ENCODE results near the gene MSI2.

MSI2 gene

DNA sequence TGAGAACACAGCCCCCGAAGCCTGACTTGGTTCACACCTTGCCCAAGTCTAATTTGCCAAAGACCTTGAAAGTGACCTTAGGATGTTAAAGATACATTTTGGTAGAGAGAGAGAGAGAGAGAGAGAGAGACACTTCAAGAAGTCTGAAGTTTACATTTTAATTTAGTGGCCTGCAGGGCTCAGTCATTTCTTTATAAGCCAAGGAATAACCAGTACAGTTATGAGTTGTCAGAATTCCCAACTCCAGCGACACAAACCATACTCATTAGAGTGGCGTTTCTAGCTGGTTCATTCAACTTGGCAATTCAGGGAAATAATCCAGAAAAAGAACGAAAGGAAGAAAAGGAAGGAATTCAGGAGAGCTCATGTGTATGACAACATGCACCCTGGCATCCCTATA lies 284.7 kb downstream of the MSI2 start:
- no peak for DNase-seq (ENCODE audit: low read depth)

DNA sequence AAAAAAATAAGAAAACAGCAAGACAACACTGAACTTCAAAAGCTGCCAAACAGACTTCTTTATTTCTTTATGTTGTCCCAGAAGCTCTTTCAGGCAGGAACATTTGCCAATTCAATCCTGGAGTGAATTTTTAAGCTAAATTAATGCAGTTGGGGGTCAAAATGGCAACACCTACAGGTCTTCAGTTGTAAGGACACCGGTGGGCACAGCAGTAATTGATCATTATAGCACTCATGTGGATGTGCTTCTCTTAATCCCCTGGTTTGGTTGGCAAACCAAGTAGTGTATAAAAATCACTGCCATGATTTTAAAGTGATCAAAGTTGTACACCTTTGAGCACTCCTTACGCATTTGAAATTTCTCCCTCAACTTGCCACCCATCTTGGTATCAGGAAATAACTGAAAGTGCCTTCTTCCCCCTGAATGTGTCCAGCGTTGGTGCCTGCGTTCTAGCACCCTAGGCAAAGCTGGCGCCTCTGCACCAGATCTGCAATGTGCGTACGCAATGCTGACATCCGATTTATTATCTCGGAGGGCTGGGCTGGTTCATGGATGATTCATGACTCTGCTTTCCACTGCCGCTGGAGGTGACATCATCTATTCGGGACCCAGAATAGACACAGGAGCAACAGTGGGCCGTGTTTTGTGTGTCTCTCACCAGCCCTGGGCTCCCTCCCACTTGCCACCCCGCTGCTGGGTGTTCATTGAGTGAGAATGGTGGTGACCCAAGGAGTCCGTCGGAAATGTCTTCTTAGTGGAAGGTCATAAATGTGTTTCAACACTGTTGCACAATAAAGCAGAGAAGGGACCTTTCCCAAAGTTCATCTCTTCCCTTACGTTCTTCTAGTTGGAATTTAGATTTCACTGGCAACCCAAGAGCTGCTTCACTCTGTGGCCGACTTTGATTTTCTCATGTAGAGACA lies 285.4 kb downstream of the MSI2 start:
- DNase-seq (ENCODE audit: low read depth): no peak

DNA sequence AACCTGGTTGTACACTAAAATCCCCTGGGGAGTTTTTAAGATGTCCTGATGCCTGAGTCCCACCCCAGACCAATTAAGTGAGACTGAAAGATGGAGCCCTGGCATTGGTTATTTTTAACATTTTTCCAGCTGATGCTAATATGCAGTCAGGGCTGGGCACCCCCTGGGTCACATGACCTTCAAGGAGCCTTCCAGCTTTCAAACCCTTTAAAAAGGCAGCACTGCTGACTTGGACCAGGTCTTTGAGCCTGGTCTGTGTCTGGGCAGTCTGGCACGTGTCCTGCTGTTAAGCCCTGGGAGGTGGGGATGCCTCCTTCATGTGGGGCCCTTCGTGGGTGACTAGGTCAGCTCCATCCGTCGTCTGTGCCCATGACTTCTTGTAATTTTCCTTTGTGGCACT lies 286.2 kb downstream of the MSI2 start:
- no peak for DNase-seq (ENCODE audit: low read depth)

DNA sequence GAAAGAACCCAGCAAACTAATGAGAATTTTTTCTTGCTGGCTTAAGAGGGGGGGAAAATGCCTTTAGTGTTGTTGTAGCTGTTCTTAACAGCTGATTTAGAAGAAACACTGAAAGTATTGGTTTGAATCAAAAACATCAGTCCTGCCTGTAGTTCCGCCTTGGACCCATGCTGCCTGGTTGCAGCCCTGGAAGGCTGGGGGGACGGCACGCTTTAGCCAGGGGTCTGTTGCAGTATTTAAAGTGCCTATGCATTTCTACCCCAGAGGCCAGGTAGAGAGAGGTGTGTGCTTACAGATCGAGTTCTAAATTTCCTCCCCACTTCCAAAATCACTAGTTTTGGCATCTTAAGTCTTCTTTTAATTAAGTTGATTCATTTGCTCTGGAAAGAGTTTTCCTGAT lies 286.9 kb downstream of the MSI2 start:
- DNase-seq (ENCODE audit: low read depth): no peak

DNA sequence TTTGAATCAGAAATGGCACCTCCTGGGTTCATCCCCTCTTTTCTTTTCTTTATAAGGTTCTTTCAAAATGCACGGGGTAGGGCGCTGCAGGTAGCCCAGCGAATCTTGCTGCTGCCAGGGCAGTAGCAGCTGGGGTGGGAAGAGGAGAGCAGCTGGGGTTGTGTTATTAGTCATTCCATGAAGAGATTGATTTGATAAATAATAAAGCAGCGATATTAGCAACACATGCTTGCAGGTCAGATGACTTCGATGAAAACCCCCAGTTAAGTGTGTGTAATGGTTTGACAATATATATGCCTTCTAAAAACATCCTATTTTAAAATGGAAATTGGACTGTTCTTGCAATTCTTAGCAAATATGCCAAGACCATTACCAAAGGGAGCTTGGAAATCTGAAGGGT lies 288.1 kb downstream of the MSI2 start:
- no peak for DNase-seq (ENCODE audit: low read depth)

DNA sequence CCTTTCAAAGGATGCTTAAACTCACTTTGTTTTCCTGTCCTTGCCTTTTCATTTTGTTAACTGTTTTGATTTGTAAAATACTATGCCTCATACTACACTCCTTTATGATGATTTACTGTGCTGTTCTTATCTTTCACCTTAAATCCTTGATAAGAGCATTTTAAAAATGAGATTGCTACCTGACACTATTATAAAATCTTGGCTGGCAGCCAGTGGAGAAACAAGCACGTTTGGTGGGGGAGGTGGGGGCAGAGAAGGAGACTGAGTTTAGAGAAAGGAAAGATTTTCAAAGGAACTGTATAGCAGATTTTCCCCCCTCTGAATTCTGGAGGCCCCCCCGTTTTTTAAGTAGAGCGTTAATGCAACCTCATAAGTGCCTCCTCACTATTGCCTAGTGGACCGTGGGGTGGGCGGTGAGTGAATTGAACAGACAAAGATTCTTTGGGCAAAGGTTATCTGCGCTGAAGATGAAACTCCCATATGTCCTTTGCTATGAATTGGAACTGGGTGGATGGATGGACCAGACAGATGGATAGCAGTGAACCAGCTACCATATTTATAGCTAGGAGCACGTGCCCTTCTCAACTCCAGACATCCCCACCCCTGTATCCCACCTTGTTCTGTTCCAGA lies 288.6 kb downstream of the MSI2 start:
- DNase-seq (ENCODE audit: low read depth): no peak

DNA sequence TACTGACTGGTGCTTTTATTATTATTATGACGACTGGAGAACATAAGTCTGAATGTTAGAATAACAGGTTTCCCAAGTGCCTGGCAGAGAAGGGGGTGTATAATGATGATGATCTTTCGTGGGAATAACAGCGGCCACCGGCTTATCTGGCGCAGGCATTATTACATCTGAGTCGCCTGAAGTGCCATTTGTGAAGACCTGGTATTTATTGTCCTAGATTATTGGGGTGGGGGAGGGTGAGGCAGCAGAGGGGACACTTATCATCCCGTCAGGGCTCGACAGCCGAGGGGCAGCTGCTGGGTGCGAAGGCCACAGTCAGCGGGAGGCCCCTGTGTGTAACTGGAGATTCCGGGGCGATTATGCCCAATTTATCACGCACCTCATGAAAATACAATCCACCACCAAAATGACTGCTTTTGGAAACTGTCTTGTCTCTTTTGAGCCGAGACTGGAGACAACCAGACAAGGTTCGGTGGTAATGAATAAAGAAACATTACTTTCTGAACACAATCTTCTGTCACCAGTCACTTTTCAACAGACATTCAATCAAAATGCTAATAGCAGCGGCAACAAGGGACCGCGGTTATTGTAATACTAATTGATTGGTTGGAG lies 289.5 kb downstream of the MSI2 start:
- no peak for DNase-seq (ENCODE audit: low read depth)

DNA sequence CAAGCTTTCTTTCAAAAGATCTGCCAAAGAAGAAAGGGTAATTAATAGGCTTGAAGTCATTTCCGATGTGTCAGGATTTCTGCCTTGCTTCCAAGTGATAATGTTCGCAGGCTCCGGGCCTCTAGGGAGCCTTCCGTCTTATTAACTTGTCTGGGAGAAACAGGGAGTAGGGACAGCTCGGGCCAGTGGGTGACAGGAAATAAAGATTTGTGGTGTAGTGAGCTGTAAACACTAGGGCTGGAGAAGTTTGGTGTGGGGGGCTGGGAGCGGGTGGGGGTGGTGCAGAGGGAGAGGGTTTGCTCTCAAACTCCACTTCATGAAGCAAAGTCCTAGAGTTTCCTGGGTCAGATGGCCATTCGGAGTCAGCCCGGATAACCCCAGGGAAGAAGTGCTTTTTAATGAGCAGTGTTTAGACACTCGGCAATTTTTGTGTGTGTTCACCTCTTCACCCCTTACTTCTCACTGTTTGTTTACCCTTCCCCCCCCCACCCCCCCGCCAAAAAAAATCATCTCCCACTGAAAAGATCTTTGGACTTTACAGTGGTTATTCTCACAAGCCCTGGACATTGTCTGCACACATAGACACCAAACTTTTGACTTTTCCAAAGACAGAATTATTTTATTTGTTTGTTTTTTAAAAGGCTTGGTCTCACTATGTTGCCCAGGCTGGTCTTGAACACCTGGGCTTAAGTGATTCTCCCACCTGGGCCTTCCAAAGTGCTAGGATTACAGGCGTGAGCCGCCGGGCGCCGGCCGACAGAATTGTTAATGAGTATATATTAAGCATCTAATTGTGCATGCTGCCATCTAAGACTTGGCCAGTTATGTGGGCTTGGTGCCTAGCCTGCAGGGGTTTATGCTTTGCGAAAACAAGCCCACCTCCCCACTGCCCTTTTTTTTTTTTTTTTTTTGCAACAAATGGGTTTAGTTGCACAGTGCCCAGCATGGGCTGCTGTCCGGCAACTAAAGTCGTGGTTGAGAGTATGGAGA lies 292.4 kb downstream of the MSI2 start:
- no peak for DNase-seq (ENCODE audit: low read depth)

DNA sequence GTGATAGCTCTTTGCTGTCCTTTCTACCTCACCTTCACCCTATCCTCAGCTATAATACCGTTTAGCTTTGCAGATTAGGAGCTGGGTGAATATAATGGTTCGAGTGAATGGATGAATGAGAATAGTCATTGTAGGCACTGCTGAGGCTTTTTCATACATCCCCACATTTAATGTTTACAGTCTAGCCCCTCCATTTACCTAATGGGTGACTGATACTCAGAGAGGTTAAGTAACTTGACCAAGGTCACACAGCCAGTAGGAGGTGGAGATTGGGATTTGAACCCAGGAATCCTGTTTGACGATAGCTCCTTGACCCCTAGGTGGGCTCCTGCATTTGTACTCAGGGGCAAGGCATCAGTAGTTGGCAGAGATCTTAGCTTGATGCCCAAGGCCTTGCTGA lies 293.1 kb downstream of the MSI2 start:
- DNase-seq (ENCODE audit: low read depth): no peak

DNA sequence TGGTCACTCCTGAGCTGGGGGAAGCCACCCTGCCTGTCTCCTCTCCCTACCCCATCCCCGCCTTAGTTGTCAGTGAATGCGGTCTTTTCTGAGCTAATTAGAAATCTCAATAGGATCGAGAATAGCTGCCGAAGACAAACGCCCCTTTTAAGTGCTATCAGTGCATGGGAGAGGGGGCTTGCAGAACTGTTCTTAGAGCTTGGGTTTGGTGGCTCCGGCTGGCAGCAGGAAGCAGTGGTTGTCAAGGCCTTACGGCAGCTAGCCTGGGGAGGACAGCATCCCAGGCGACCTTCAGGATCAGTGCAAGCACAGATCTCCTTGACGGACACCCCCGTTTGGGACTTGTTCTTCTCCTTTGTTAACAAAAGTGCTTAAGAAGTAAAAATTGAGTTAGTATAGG lies 293.7 kb downstream of the MSI2 start:
- no peak for DNase-seq (ENCODE audit: low read depth)

DNA sequence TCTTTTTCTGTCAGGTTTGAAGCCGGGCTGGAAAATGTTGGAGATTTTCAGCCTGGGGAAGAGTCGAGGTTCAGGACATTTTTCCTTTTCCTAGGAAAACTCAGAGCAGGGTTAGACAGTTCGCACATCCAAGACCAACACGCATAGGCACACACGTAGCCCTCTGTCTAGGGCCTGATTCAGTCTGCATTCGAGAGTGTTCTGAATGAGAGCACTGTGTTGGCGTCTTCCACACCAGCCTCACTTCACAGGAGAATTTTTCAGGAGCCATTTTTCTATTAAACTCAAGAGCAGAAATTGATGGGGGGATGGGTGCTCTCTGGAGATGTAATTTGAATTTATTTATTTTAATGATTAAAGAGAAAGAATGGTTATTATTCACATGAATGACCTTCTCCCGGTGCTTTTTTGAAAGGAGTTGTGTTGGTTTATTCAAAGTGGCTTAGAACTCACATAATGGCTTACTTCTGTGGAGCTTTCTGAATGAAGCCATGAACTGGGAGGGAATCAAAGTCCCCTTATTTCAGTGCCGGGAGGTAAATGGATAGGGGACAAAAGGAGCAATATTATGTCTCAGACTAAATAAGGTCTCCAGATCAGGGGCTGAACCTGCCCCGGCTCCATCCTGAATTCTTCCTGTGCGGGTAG lies 294.5 kb downstream of the MSI2 start:
- no peak for DNase-seq (ENCODE audit: low read depth)

DNA sequence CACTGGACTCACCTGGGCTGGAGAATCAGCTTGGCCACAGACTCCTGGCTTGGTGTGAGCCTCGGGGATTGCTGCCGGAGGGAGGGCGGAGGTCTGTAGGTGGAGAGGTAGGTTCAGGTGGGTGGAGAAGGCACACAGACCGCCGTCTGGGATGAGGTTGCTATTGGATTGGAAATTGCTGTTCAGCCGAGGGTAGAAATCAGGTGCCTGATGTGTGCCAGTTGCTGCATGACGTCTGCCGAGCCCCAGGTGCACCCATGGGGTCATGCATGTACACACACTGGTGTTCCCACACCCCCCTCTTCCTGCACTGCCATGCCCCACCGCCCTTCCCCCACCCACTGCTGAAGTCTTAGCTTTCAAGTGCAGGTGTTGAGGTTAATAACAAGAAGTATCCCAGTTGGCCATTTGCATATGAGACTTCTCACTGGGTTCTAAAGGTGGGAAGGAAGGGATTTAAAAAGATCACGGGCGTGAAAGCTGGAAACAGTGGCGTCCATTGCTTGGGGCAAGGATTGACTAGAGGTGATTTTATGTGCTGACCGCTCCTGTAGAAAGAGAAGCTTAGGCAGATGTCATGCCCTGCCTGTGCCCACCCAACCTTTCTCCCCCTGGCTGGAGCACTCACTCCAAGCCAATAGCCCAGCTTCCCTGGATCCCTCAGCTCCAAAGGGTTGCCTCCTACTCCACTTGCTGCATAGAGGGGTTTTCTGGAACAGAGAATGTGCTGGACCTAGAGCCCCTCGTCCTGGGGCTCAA lies 295.2 kb downstream of the MSI2 start:
- DNase-seq (ENCODE audit: low read depth): no peak

DNA sequence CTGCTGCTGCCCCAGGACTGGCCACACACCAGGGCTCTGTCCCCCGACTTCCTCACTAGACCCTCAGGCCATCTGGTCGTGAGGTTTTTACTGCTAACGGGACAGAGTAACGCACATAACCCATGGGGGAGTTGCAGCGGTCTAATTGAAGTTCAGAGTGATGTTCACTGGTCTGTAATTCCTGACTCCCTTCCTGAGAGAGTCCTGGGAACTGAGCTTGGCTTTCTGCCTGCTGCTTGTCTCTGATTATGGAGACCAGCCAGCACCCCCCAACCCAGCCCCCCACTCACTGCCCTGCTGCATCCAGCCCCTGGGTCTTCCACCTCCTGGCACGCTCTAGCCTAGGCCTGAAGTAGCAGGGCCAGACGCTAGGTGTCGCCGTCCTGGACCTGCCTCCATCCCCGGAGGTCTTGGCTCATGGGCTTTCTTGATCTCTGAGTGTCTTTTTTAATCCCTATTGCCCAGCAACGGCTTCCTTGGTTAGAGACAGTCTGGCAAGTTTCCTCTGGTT lies 295.8 kb downstream of the MSI2 start:
- no peak for DNase-seq (ENCODE audit: low read depth)

DNA sequence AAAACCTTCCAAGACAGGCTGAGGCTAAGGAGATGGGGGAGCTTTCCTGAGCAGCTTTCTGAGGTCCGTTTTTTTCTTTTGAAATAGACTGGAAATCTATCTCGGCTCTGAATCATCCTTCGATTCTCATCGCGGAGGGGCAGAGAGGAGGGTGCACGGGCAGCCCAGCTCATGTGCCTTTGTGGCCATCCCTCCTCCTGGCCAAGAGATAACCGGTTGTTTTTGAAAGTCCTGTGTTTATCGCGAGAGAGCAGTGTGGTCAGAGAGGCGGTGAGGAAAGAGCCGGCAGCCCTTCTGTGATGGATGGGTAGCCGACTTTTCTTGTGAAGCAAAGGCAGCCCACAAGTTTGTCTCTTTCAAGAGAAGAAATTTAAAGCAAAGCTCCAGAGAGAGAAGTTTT lies 297.2 kb downstream of the MSI2 start:
- no peak for DNase-seq (ENCODE audit: low read depth)

DNA sequence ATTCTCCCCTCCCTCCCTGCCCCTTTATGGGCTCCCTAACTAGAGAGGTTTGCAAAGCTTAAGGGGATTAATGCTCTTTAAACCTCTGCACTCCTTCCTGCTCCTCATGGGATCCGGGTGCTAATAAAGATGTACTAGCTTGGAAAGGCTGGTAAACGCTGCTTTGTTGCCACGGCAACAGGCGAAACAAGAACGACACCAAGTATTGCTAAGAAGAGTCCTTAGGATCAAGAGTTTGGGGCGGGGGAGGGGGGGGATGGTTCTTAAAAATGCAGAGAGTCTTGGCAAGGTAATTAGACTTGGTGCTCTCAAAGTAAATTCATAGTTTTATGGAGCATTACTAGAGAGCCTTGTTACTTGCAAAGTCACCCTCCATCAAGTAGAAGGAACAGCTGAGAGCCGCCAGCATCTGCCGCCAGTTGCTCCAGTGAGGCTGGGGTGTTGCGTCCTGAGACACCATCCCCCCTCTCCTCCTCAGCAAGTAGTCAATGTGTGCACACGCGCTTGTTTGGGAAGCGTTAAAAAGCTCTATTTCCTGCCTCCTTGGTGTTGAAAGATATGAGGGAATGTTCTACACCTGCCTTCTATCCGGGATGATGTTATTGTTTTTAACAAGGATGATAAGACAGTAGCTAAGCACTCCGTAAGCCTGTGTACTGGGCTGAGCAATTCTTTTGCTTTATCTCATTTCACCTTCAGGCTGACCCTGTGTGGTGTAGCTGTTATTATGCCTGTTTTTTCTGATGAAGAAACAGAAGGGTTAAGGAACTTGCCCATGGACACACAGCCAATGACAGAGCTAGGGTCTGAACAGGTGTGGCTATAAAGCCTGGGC lies 297.9 kb downstream of the MSI2 start:
- no peak for DNase-seq (ENCODE audit: low read depth)

DNA sequence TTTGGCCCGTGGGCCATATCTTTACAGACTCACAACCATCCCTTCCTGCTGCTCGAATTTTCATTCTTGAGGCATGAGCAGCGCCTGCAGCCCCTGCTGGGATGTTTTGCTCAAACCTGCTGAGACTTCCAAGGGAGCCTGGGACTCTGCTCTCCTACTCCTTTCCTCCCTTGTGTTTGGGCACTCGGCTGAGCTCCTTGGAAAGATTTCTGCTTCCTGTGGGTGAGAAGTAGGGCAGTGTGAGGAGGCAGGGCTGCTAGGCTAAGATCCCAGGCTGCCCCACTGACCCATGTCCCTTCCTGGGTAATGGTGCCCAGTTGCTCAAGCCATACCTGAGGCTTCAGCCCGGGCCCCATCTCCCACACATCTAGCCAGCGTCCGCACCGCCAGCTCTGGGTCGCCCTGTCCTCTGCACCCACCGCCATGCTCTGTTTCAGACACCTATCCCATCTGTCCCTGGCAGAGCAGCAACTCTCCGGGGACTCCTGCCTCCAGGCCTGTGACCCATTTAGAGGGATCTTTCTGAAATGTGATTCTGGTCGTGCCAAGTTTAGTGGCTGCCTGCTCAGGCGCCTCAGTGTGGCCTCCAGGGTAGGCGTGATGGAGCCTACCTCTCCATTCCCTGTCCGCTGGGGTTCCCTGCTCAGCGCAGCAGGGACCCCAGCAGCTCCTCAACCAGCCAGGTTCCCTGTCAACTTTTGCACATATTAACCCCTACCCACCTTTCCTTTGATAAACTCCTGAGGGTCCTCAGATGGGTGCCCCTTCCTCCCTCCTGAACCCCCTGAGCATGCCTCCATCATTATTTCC lies 298.7 kb downstream of the MSI2 start:
- no peak for DNase-seq (ENCODE audit: low read depth)

DNA sequence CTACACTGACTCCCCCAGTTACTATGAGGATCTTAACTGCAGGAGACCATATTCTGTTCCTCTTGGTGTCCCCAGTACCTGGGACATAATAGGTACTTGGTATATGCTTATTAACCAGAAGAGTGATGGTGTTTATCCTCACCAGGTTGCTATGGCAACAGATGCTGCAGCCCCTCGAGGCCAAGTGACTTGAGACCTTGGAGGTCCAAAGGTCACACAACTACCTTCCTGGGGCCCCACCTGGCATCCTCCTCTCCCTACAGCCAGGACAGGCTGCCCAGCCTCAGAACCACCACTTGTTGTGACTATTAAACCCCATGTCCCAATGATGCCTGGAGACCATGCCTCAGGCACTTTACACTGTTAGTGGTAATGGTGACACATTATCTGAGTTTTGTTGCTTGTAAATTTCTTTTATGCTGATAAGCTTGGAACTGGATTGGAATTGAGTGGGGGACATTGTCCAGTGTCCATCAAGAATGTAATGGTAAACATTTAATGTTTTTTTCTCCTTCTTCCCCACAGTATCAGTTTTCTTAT lies 299.4 kb downstream of the MSI2 start:
- DNase-seq (ENCODE audit: low read depth): no peak

DNA sequence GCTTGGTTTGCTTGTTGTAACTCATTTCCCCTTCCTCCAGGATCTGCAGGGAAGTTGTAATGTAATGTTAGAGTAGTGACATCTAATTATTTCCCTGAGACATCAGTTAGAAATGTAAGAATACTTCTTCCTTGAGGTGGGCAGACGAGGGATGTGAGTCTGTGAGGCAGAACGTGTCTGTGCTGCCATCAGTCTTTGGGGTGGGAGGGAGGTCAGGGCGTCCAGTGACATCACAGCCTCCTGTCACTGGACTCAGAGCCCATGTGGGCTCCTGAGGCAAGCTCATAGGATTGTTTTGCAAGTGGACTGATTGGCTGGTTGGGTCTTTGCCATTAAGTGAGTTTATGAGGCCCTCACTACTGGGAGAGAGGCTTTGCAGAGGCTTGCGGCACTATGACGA lies 300.0 kb downstream of the MSI2 start:
- no peak for DNase-seq (ENCODE audit: low read depth)
